Hair follicle dermal papilla cell (primary cell): ENCODE results near the gene VENTX. TPM values are rescaled to one million over a fixed set of nuclear protein-coding genes. Genes with fewer than 3 reads are reported as not detected.

Experiments
- total RNA-seq: library from RNA; depleted of rRNA; stranded (reverse); fragments of >200 nt; gene quantifications from 2 replicates; pipeline ENCODE4 v1.2.3, GENCODE V29; 2012

Gene VENTX
- total RNA-seq = not detected in 2 replicates

GRCh38 chr10:133237588-133238465 is at the start of gene VENTX:
VENTX (plus strand) TSS chr10:133237855; CDS start chr10:133237915, 60 bp downstream.

GRCh38 chr10:133230044-133230361 is 7.7 kb upstream of the VENTX start, which contains the start of gene UTF1:
UTF1 (plus strand) TSS chr10:133230217; CDS start chr10:133230289, 72 bp downstream.

GRCh38 chr10:133276435-133277201 is 39.0 kb downstream of the VENTX start, which contains the start of gene ADAM8:
ADAM8 (minus strand) TSS chr10:133276868; CDS start chr10:133276817, 51 bp downstream.

Other genes starting within 250 kb of the VENTX start
- not detected in 2 replicates for gene ADGRA1, start 149.9 kb upstream of the VENTX start, total RNA-seq
- 0.49 and 0.73 TPM in 2 replicates for gene KNDC1, start 77.6 kb upstream of the VENTX start, total RNA-seq
- not detected in 2 replicates for gene UTF1, start 7.6 kb upstream of the VENTX start, total RNA-seq
- gene ADAM8, start 39.0 kb downstream of the VENTX start, total RNA-seq = 1.7 and 3.4 TPM in 2 replicates
- gene TUBGCP2, start 71.0 kb downstream of the VENTX start, total RNA-seq = 73.3 and 76.1 TPM in 2 replicates
- gene ZNF511, start 71.1 kb downstream of the VENTX start, total RNA-seq = 21.7 and 23.2 TPM in 2 replicates
- gene CALY, start 99.0 kb downstream of the VENTX start, total RNA-seq = not detected in 2 replicates
- not detected in 2 replicates for gene PRAP1, start 109.5 kb downstream of the VENTX start, total RNA-seq
- 21.1 and 28.4 TPM in 2 replicates for gene FUOM, start 120.2 kb downstream of the VENTX start, total RNA-seq
- gene ECHS1, start 135.5 kb downstream of the VENTX start, total RNA-seq = 40.7 and 47.6 TPM in 2 replicates
- gene PAOX, start 141.4 kb downstream of the VENTX start, total RNA-seq = 8.3 and 10.1 TPM in 2 replicates
- gene MTG1, start 156.3 kb downstream of the VENTX start, total RNA-seq = 25.1 and 26.8 TPM in 2 replicates
- gene SPRN, start 186.8 kb downstream of the VENTX start, total RNA-seq = 0.16 and 0.49 TPM in 2 replicates
- gene SCART1, start 216.1 kb downstream of the VENTX start, total RNA-seq = 4.3 and 5.2 TPM in 2 replicates